H1 (cell line): ENCODE measurements around the gene AIG1. TPM values are rescaled to one million over a fixed set of nuclear protein-coding genes. Genes with fewer than 3 reads are reported as not detected.

Experiments
- CTCF ChIA-PET: fragments of 300-600 bp; sonication (Branson Sonifier 250); formaldehyde crosslinking; loops from one replicate; lab custom pipeline; 2021; ENCODE audit not compliant: partially characterized antibody; lab: Charles Lee
- POLR2A ChIA-PET: fragments of 300-600 bp; sonication (Branson Sonifier 250); formaldehyde crosslinking; loops from one replicate; lab custom pipeline; 2021; ENCODE audit warnings: inconsistent platforms; ENCODE audit not compliant: partially characterized antibody; lab: Charles Lee
- DNase-seq, 2 experiments: peaks; one replicate each; pipeline versions ENCODE4 v3.0.0 to v3.0.0-alpha.2; 2010 to 2022; ENCODE audit warnings: low spot score in 2 of 2, low read depth in 1 of 2, mixed read lengths in 1 of 2
- FAIRE-seq: peaks from 2 replicates; lab custom pipeline; 2011; peaks lifted over from hg19 to GRCh38; lab: Jason Lieb, UNC
- H2AFZ ChIP-seq: 2 replicates; pipeline ENCODE4 v1.8.1; 2012; ENCODE audit warnings: low read length, inconsistent platforms
- H2AK5ac ChIP-seq: 2 replicates; pipeline ENCODE4 v1.6.1; 2013; ENCODE audit warnings: low read depth, low read length
- H2BK120ac ChIP-seq: replicated peaks from 2 replicates; pipeline ENCODE3; 2013; ENCODE audit warnings: low read depth, low read length, inconsistent platforms
- H2BK12ac ChIP-seq: 2 replicates; pipeline ENCODE4 v1.6.1; 2013; ENCODE audit warnings: low read depth, low read length
- H2BK15ac ChIP-seq: 2 replicates; pipeline ENCODE4 v1.6.1; 2013; ENCODE audit warnings: low read length
- H2BK20ac ChIP-seq: 2 replicates; pipeline ENCODE4 v1.6.1; 2013; ENCODE audit warnings: low read length
- H2BK5ac ChIP-seq: 2 replicates; pipeline ENCODE4 v1.6.1; 2013; ENCODE audit warnings: low read depth, low read length
- H3K14ac ChIP-seq: 2 replicates; pipeline ENCODE4 v1.6.1; 2013; ENCODE audit warnings: inconsistent platforms; ENCODE audit not compliant: insufficient read length
- H3K18ac ChIP-seq: 2 replicates; pipeline ENCODE4 v1.6.1; 2013; ENCODE audit warnings: low read length; ENCODE audit errors: extremely low read depth
- H3K23ac ChIP-seq: 2 replicates; pipeline ENCODE4 v1.6.1; 2013; ENCODE audit warnings: inconsistent platforms; ENCODE audit not compliant: insufficient read length
- H3K23me2 ChIP-seq: 2 replicates; pipeline ENCODE4 v1.6.1; 2013; ENCODE audit warnings: low read depth, low read length
- H3K27ac ChIP-seq: 2 replicates; pipeline ENCODE4 v1.6.1; 2011; ENCODE audit warnings: low read depth, low read length, inconsistent platforms
- H3K27me3 ChIP-seq, 4 experiments: replicated peaks in 1 of 4; 1 replicate in 1 of 4; 2 replicates in 3 of 4; pipeline versions ENCODE4 v1.6.1 to v1.8.1; 2011 to 2013; ENCODE audit warnings: low read length in 3 of 4, mild to moderate bottlenecking in 3 of 4, inconsistent platforms in 2 of 4, mixed read lengths in 2 of 4, moderate library complexity in 1 of 4; ENCODE audit not compliant: control insufficient read depth in 3 of 4, insufficient read depth in 3 of 4; ENCODE audit errors: extremely low read depth in 1 of 4
- H3K36me3 ChIP-seq, 4 experiments: 2 replicates each; pipeline versions ENCODE4 v1.6.1 to v1.8.1; 2011 to 2013; ENCODE audit warnings: mild to moderate bottlenecking in 4 of 4, low read length in 3 of 4, moderate library complexity in 2 of 4, control low read depth in 1 of 4, inconsistent platforms in 1 of 4; ENCODE audit not compliant: insufficient read depth in 4 of 4, control insufficient read depth in 2 of 4
- H3K4ac ChIP-seq: replicated peaks from 2 replicates; pipeline ENCODE3; 2013; ENCODE audit warnings: low read length, low read depth, mixed read lengths, inconsistent platforms; ENCODE audit not compliant: insufficient read length
- H3K4me1 ChIP-seq, 4 experiments: replicated peaks in 1 of 4; 1 replicate in 1 of 4; 2 replicates in 3 of 4; pipeline versions ENCODE4 v1.6.1 to v1.8.1; 2011 to 2013; ENCODE audit warnings: low read length in 3 of 4, inconsistent platforms in 2 of 4, mixed read lengths in 1 of 4; ENCODE audit not compliant: insufficient read depth in 4 of 4, control insufficient read depth in 3 of 4
- H3K4me2 ChIP-seq, 2 experiments: 2 replicates each; pipeline versions ENCODE4 v1.6.1 to v1.8.1; 2011 to 2013; ENCODE audit warnings: low read depth in 2 of 2, low read length in 2 of 2, control low read depth in 1 of 2, inconsistent platforms in 1 of 2, mild to moderate bottlenecking in 1 of 2; ENCODE audit not compliant: insufficient read depth in 1 of 2
- H3K4me3 ChIP-seq, 4 experiments: fragments of 200-600, 300-600 bp in 1 of 4; sonication (generic), shearing (Covaris generic), sonication (Bioruptor Twin) in 1 of 4; 2 replicates each; pipeline versions ENCODE4 v1.5.1 to v1.8.1; 2011 to 2016; ENCODE audit warnings: low read length in 4 of 4, low read depth in 3 of 4, control low read depth in 2 of 4, inconsistent platforms in 2 of 4, mild to moderate bottlenecking in 2 of 4, mixed read lengths in 1 of 4, moderate library complexity in 1 of 4; ENCODE audit not compliant: insufficient read depth in 2 of 4; ENCODE audit errors: extremely low read depth in 1 of 4
- H3K56ac ChIP-seq: replicated peaks from 2 replicates; pipeline ENCODE3; 2013; ENCODE audit warnings: low read depth, mild to moderate bottlenecking, mixed read lengths, low read length, inconsistent platforms; ENCODE audit not compliant: insufficient read length
- H3K79me1 ChIP-seq: 2 replicates; pipeline ENCODE4 v1.6.1; 2013; ENCODE audit warnings: low read depth, low read length, control low read depth
- H3K79me2 ChIP-seq, 2 experiments: 2 replicates each; pipeline versions ENCODE4 v1.6.1 to v1.8.1; 2012 to 2013; ENCODE audit warnings: low read length in 2 of 2, mild to moderate bottlenecking in 2 of 2, inconsistent platforms in 1 of 2; ENCODE audit not compliant: insufficient read depth in 2 of 2, control insufficient read depth in 1 of 2
- H3K9ac ChIP-seq, 4 experiments: replicated peaks in 1 of 4; 1 replicate in 1 of 4; 2 replicates in 3 of 4; pipeline versions ENCODE4 v1.6.1 to v1.8.1; 2011 to 2013; ENCODE audit warnings: low read depth in 3 of 4, low read length in 3 of 4, control low read depth in 2 of 4, mild to moderate bottlenecking in 2 of 4, moderate library complexity in 2 of 4, inconsistent platforms in 1 of 4; ENCODE audit errors: extremely low read depth in 1 of 4
- H3K9me3 ChIP-seq, 2 experiments: 2 replicates each; pipeline versions ENCODE4 v1.6.1 to v1.8.1; 2012 to 2013; ENCODE audit warnings: mild to moderate bottlenecking in 2 of 2, moderate library complexity in 2 of 2, control low read depth in 1 of 2, inconsistent platforms in 1 of 2, low read depth in 1 of 2, low read length in 1 of 2, mixed read lengths in 1 of 2; ENCODE audit not compliant: insufficient read depth in 2 of 2
- H4K20me1 ChIP-seq, 2 experiments: replicated peaks in 1 of 2; 2 replicates each; pipeline versions ENCODE3 to v1.8.1; 2011 to 2013; ENCODE audit warnings: inconsistent platforms in 2 of 2, low read length in 2 of 2, mild to moderate bottlenecking in 1 of 2; ENCODE audit not compliant: insufficient read depth in 2 of 2, control insufficient read depth in 1 of 2
- H4K5ac ChIP-seq: 2 replicates; pipeline ENCODE4 v1.6.1; 2013; ENCODE audit warnings: low read length, low read depth, mixed read lengths, inconsistent platforms; ENCODE audit not compliant: insufficient read length
- H4K8ac ChIP-seq: 2 replicates; pipeline ENCODE4 v1.8.0; 2013; ENCODE audit warnings: mild to moderate bottlenecking, moderate library complexity, low read length, inconsistent platforms; ENCODE audit not compliant: insufficient read depth; ENCODE audit errors: extremely low read depth
- H4K91ac ChIP-seq: replicated peaks from 2 replicates; pipeline ENCODE3; 2013; ENCODE audit warnings: low read length, mixed read lengths, inconsistent platforms; ENCODE audit not compliant: insufficient read length
- BACH1 ChIP-seq: IDR thresholded peaks from 2 replicates; pipeline ENCODE4 v1.6.1; 2012; ENCODE audit warnings: low read length, improper control_type of control experiment
- CBX8 ChIP-seq: fragments of 300-800, 300-1000 bp; sonication (generic); IDR thresholded peaks from 2 replicates; pipeline ENCODE4 v1.7.1; 2016; ENCODE audit warnings: low read depth, low read length, borderline replicate concordance
- CREB1 ChIP-seq: IDR thresholded peaks from 2 replicates; pipeline ENCODE4 v1.6.1; 2012; ENCODE audit warnings: inconsistent platforms
- CTBP2 ChIP-seq: IDR thresholded peaks from 2 replicates; pipeline ENCODE4 v1.7.0; 2011; ENCODE audit warnings: borderline replicate concordance, mild to moderate bottlenecking, moderate library complexity, mixed read lengths, low read length; ENCODE audit not compliant: insufficient read depth, insufficient read length
- GTF2F1 ChIP-seq: IDR thresholded peaks from 2 replicates; pipeline ENCODE4 v1.6.1; 2012; ENCODE audit warnings: low read depth, low read length, improper control_type of control experiment, borderline replicate concordance
- HDAC6 ChIP-seq: IDR thresholded peaks from one replicate; pipeline ENCODE4 v1.7.1; 2012; ENCODE audit warnings: low read depth, mild to moderate bottlenecking, inconsistent platforms, low read length, moderate library complexity
- KDM4A ChIP-seq: IDR thresholded peaks from one replicate; pipeline ENCODE4 v1.7.1; 2012; ENCODE audit warnings: low read depth, mild to moderate bottlenecking, moderate library complexity, low read length, inconsistent platforms; ENCODE audit not compliant: severe bottlenecking
- NANOG ChIP-seq: IDR thresholded peaks from 2 replicates; pipeline ENCODE4 v1.6.1; 2011; ENCODE audit warnings: low read length, low read depth, mild to moderate bottlenecking, inconsistent platforms; ENCODE audit not compliant: insufficient read depth, poor library complexity, severe bottlenecking
- RAD21 ChIP-seq, 2 experiments: IDR thresholded peaks in 1 of 2; conservative IDR thresholded peaks in 1 of 2; 2 replicates each; pipeline ENCODE4 v1.6.1; 2011; ENCODE audit warnings: low read depth in 2 of 2, low read length in 2 of 2, improper control_type of control experiment in 1 of 2, inconsistent platforms in 1 of 2, mild to moderate bottlenecking in 1 of 2, moderate library complexity in 1 of 2
- TAF7 ChIP-seq: optimal IDR thresholded peaks from 2 replicates; pipeline ENCODE3; 2011; ENCODE audit warnings: low read depth, mild to moderate bottlenecking, inconsistent platforms, low read length, moderate library complexity, borderline replicate concordance
- TBP ChIP-seq: IDR thresholded peaks from 2 replicates; pipeline ENCODE4 v1.6.1; 2011; ENCODE audit warnings: low read depth, low read length, improper control_type of control experiment
- TEAD4 ChIP-seq: IDR thresholded peaks from 2 replicates; pipeline ENCODE4 v1.6.1; 2012; ENCODE audit warnings: low read depth, low read length, inconsistent platforms, mixed read lengths
- WGBS, 2 experiments: shearing (Covaris generic) in 1 of 2; methylation state at CpG; one replicate each; pipeline versions ENCODE4 v1.1.6 to v1.1.7; 2013 to 2015; ENCODE audit warnings: low lambda C conversion rate in 2 of 2, mixed read lengths in 2 of 2, inconsistent platforms in 1 of 2, low coverage in 1 of 2, missing lambda C conversion rate in 1 of 2; ENCODE audit not compliant: insufficient replicate concordance in 2 of 2, insufficient coverage in 1 of 2, insufficient read length in 1 of 2; ENCODE audit errors: extremely low coverage in 1 of 2, missing lambda C conversion rate in 1 of 2; 5-methylcytosine and 5-hydroxymethylcytosine counted together
- polyA plus RNA-seq, 7 experiments: library from polyadenylated mRNA; depleted of rRNA in 3 of 7; stranded (reverse) in 5 of 7; unstranded in 2 of 7; fragments of >200 nt in 5 of 7; fragments of 200-250 nt in 2 of 7; gene quantifications; 1 replicate in 5 of 7; 2 replicates in 1 of 7; 4 replicates in 1 of 7; pipeline versions ENCODE4 v1.2.1 to v1.2.3, GENCODE V29; 2011 to 2013; ENCODE audit warnings: missing spikeins in 2 of 7, mixed read lengths in 2 of 7
- total RNA-seq: library from RNA; stranded (reverse); fragmentation: NEBNext Ultra II Directional; extraction: Animal tissue kit (Norgen Biotek cat#: 25700); gene quantifications from 2 replicates; pipeline ENCODE4 v1.2.1, GENCODE V29; 2021

Gene AIG1
- total and polyA plus RNA-seq, 2 of the 8 experiments (the other 6 are each of a cell fraction or from before 2014, with no cell fraction given): 56.6 to 58.4 TPM

GRCh38 chr6:143333749-143334520, 273.2 kb downstream of the AIG1 start:
- H3K9me3 ChIP-seq: no peaks in the 10 kb centered on the region
- no peak overlapping the region for H3K9ac ChIP-seq
- no peaks in the 10 kb centered on the region; a peak in 1 of 8 replicates for H3K36me3 ChIP-seq
- H3K14ac ChIP-seq: no peak overlapping the region
- H3K79me2 ChIP-seq: no peaks in the 10 kb centered on the region
- H2AK5ac ChIP-seq: no peak overlapping the region
- no peaks in the 10 kb centered on the region for H3K79me1 ChIP-seq
- POLR2A ChIA-PET: no interaction called here
- no peaks in the 10 kb centered on the region for H3K23me2 ChIP-seq
- no peak overlapping the region for H2BK12ac ChIP-seq
- H4K91ac ChIP-seq: no peak overlapping the region
- H3K4ac ChIP-seq: no peak overlapping the region
- H3K27me3 ChIP-seq: no peaks in the 10 kb centered on the region
- DNase-seq (no peak), FAIRE-seq (no peak)
- no peak overlapping the region for H2BK120ac ChIP-seq
- H2AFZ ChIP-seq: no peak overlapping the region
- no peak overlapping the region for H3K18ac ChIP-seq
- no peak overlapping the region for H2BK5ac ChIP-seq
- H4K5ac ChIP-seq: no peak overlapping the region
- H4K8ac ChIP-seq: no peak overlapping the region
- H3K23ac ChIP-seq: no peak overlapping the region
- H3K27ac ChIP-seq: no peak overlapping the region
- no peaks in the 10 kb centered on the region; a peak in 1 of 7 replicates for H3K4me1 ChIP-seq
- WGBS, 2 experiments: 84% methylated on average over 7 of the region's 7 CpGs; no CpG with 5 or more reads in 1 of the 2 experiments
- no peak overlapping the region for H3K4me3 ChIP-seq
- no peak overlapping the region for H2BK15ac ChIP-seq
- CTCF ChIA-PET: interaction anchor here (0.6 to 7.3 kb wide), 13 partner anchors 9 to 641 kb away, joined by 3 to 80 read pairs (median 4); partner anchors contain the start of gene FUCA2
- H3K56ac ChIP-seq: no peak overlapping the region
- H2BK20ac ChIP-seq: no peak overlapping the region
- no peaks in the 10 kb centered on the region for H4K20me1 ChIP-seq
- H3K4me2 ChIP-seq: no peak overlapping the region
- TF ChIP-seq CTBP2: no peak
- no peak for TF ChIP-seq CBX8
- TF ChIP-seq GTF2F1: no peak
- no peak for TF ChIP-seq HDAC6
- no peak for TF ChIP-seq KDM4A
- TF ChIP-seq CREB1: no peak
- no peak for TF ChIP-seq RAD21 (IDR thresholded peaks at IDR 0.05 in 1 of 2, conservative IDR thresholded peaks at IDR 0.05 in 1 of 2; ENCODE audit: low read depth in 2 of 2, low read length in 2 of 2)
- no peak for TF ChIP-seq NANOG
- TF ChIP-seq TAF7: no peak
- TF ChIP-seq TEAD4: no peak
- no peak for TF ChIP-seq BACH1
- TF ChIP-seq TBP: no peak
